Neural cell (in vitro differentiated cells): ENCODE results near the gene BST2. TPM values are rescaled to one million over a fixed set of nuclear protein-coding genes. Genes with fewer than 3 reads are reported as not detected.

Experiments used
- H2AFZ ChIP-seq: fragments of 200-600, 300-800 bp; sonication (generic), shearing (Covaris generic); 2 replicates; pipeline ENCODE4 v1.6.0; 2014; ENCODE audit warnings: low read depth, mild to moderate bottlenecking, antibody characterized with exemption, low read length, moderate library complexity
- H3F3A ChIP-seq: fragments of 200-600 bp; shearing (Covaris generic); 2 replicates; pipeline ENCODE4 v1.6.1; 2016; ENCODE audit warnings: mild to moderate bottlenecking, moderate library complexity, mixed read lengths, antibody characterized with exemption, low read length; ENCODE audit not compliant: insufficient read depth, poor library complexity, severe bottlenecking
- H3K27ac ChIP-seq: fragments of 200-600, 300-800 bp; sonication (generic), shearing (Covaris generic); 2 replicates; pipeline ENCODE4 v1.5.1; 2014; ENCODE audit warnings: mild to moderate bottlenecking, low read length, moderate library complexity
- H3K27me3 ChIP-seq: fragments of 300-800, 200-600 bp; sonication (generic), shearing (Covaris generic); 2 replicates; pipeline ENCODE4 v1.6.0; 2014; ENCODE audit warnings: mild to moderate bottlenecking, low read depth, low read length, moderate library complexity; ENCODE audit not compliant: insufficient read depth
- H3K36me3 ChIP-seq: fragments of 300-800, 200-600 bp; sonication (generic), shearing (Covaris generic); 2 replicates; pipeline ENCODE4 v1.5.1; 2014; ENCODE audit warnings: mild to moderate bottlenecking, antibody characterized with exemption, low read length, moderate library complexity; ENCODE audit not compliant: insufficient read depth
- H3K4me2 ChIP-seq: fragments of 300-800, 200-600 bp; sonication (generic), shearing (Covaris generic); 2 replicates; pipeline ENCODE4 v1.6.0; 2014; ENCODE audit warnings: mild to moderate bottlenecking, low read length
- H3K4me3 ChIP-seq: fragments of 300-800, 200-600 bp; sonication (generic), shearing (Covaris generic); 2 replicates; pipeline ENCODE4 v1.5.1; 2014; ENCODE audit warnings: mild to moderate bottlenecking, low read length, moderate library complexity
- H3K79me2 ChIP-seq: fragments of 200-600 bp; shearing (Covaris generic); replicated peaks from 2 replicates; pipeline ENCODE4 v1.6.0; 2014; ENCODE audit warnings: mild to moderate bottlenecking, low read length, moderate library complexity; ENCODE audit not compliant: insufficient read depth
- H3K9ac ChIP-seq: fragments of 300-800, 200-600 bp; sonication (generic), shearing (Covaris generic); 2 replicates; pipeline ENCODE4 v1.6.1; 2016; ENCODE audit warnings: mild to moderate bottlenecking, low read length, mixed read lengths
- H3K9me2 ChIP-seq: fragments of 200-600 bp; shearing (Covaris generic); 2 replicates; pipeline ENCODE4 v1.6.1; 2016; ENCODE audit warnings: mild to moderate bottlenecking, low read length, mixed read lengths; ENCODE audit not compliant: insufficient read depth
- H3K9me3 ChIP-seq: fragments of 200-600, 300-800 bp; sonication (generic), shearing (Covaris generic); 2 replicates; pipeline ENCODE4 v1.6.1; 2016; ENCODE audit warnings: mild to moderate bottlenecking, mixed run types, low read length, moderate library complexity, mixed read lengths
- H4K20me1 ChIP-seq: fragments of 200-600 bp; shearing (Covaris generic); 2 replicates; pipeline ENCODE4 v1.6.1; 2016; ENCODE audit warnings: mild to moderate bottlenecking, mixed run types; ENCODE audit not compliant: insufficient read depth
- CTCF ChIP-seq: fragments of 450-650 bp; IDR thresholded peaks from 2 replicates; pipeline ENCODE4 v1.5.1; 2014; ENCODE audit warnings: antibody characterized with exemption, mild to moderate bottlenecking, moderate library complexity; ENCODE audit not compliant: poor library complexity, severe bottlenecking
- EP300 ChIP-seq: fragments of 450-650 bp; conservative IDR thresholded peaks from 2 replicates; pipeline ENCODE4 v1.6.1; 2014; ENCODE audit warnings: antibody characterized with exemption, mild to moderate bottlenecking, moderate library complexity; ENCODE audit not compliant: poor library complexity, severe bottlenecking
- EZH2 ChIP-seq: fragments of 200-600, 300-800 bp; shearing (Covaris generic), sonication (generic); IDR thresholded peaks from 2 replicates; pipeline ENCODE4 v1.6.1; 2014; ENCODE audit warnings: antibody characterized with exemption, low read length, borderline replicate concordance, mild to moderate bottlenecking; ENCODE audit not compliant: insufficient read depth, poor library complexity, severe bottlenecking
- MXI1 ChIP-seq: fragments of 450-650 bp; conservative IDR thresholded peaks from 2 replicates; pipeline ENCODE4 v1.6.1; 2014; ENCODE audit warnings: antibody characterized with exemption, mild to moderate bottlenecking; ENCODE audit not compliant: poor library complexity, severe bottlenecking
- POLR2AphosphoS5 ChIP-seq: IDR thresholded peaks from 2 replicates; pipeline ENCODE4 v1.6.1; 2012
- RAD21 ChIP-seq: fragments of 450-650 bp; conservative IDR thresholded peaks from 2 replicates; pipeline ENCODE4 v1.6.1; 2014; ENCODE audit warnings: antibody characterized with exemption, mild to moderate bottlenecking, moderate library complexity
- REST ChIP-seq: IDR thresholded peaks from 2 replicates; pipeline ENCODE4 v1.6.1; 2012; ENCODE audit warnings: borderline replicate concordance
- SMC3 ChIP-seq: fragments of 450-650 bp; conservative IDR thresholded peaks from 2 replicates; pipeline ENCODE4 v1.6.1; 2014; ENCODE audit warnings: antibody characterized with exemption, mild to moderate bottlenecking, moderate library complexity; ENCODE audit not compliant: poor library complexity
- TAF1 ChIP-seq: IDR thresholded peaks from 2 replicates; pipeline ENCODE4 v1.6.1; 2012; ENCODE audit warnings: low read depth
- polyA plus RNA-seq: library from polyadenylated mRNA; depleted of rRNA; stranded (reverse); fragments of >200 nt; gene quantifications from 2 replicates; pipeline ENCODE4 v1.2.3, GENCODE V29; 2014

Gene BST2
- polyA plus RNA-seq, 1 donor from 2014 or later = not detected

GRCh38 chr19:17431417-17431816, 26.0 kb upstream of the BST2 start:
- no peaks in the 10 kb centered on the region for H4K20me1 ChIP-seq
- no peak overlapping the region for H3K27ac ChIP-seq

GRCh38 chr19:17429641-17430113, 24.2 kb upstream of the BST2 start:
- Histone ChIP-seq H4K20me1 (no peaks in the 10 kb centered on the region), H3K27ac (no peak overlapping the region), H3K79me2 (no peaks in the 10 kb centered on the region), H2AFZ (no peak overlapping the region), H3K4me3 (no peak overlapping the region), H3K9me2 (no peaks in the 10 kb centered on the region), H3K27me3 (no peaks in the 10 kb centered on the region), H3K36me3 (no peaks in the 10 kb centered on the region), H3K4me2 (no peak overlapping the region), H3K9ac (no peak overlapping the region), H3K9me3 (no peaks in the 10 kb centered on the region), H3F3A (no peaks in the 10 kb centered on the region)
- TF ChIP-seq EP300 = no peak

More at GRCh38 chr19:17431417-17431816, 26.0 kb upstream of the BST2 start:
- Histone ChIP-seq H3K79me2 (no peaks in the 10 kb centered on the region), H3K4me2 (no peak overlapping the region), H3K27me3 (no peaks in the 10 kb centered on the region), H3F3A (no peaks in the 10 kb centered on the region), H3K9ac (no peak overlapping the region), H2AFZ (no peak overlapping the region), H3K36me3 (no peaks in the 10 kb centered on the region), H3K9me3 (no peaks in the 10 kb centered on the region), H3K9me2 (no peaks in the 10 kb centered on the region), H3K4me3 (no peak overlapping the region)
- TF ChIP-seq RAD21 = no peak
- no peak for TF ChIP-seq TAF1
- no peak for TF ChIP-seq MXI1
- TF ChIP-seq CTCF = no peak
- no peak for TF ChIP-seq REST
- no peak for TF ChIP-seq EZH2
- TF ChIP-seq EP300 = no peak
- no peak for TF ChIP-seq SMC3
- TF ChIP-seq POLR2AphosphoS5 = no peak
